Brain microvascular endothelial cell (primary cell): Measurements from ENCODE around the gene NKAPD1.
"Not testable (repeated sequence)": the region's sequence is repeated elsewhere in the genome, so short reads cannot be mapped to it uniquely, and the experiment has no call there.

Experiments
- DNase-seq: peaks from one replicate; pipeline ENCODE4 v3.0.0-alpha.2; 2020
- H3K27ac ChIP-seq: fragments of 250-450 bp; sonication (Bioruptor Pico); 2 replicates; pipeline ENCODE4 v1.5.1; 2020; ENCODE audit warnings: mild to moderate bottlenecking, moderate library complexity
- H3K27me3 ChIP-seq: fragments of 250-450 bp; sonication (Bioruptor Pico); replicated peaks from 2 replicates; pipeline ENCODE4 v1.5.1; 2020; ENCODE audit warnings: mild to moderate bottlenecking
- H3K36me3 ChIP-seq: fragments of 250-450 bp; sonication (Bioruptor Pico); replicated peaks from 2 replicates; pipeline ENCODE4 v1.5.1; 2020; ENCODE audit warnings: mild to moderate bottlenecking
- H3K4me3 ChIP-seq: 2 replicates; pipeline ENCODE4 v1.5.1; 2011; ENCODE audit warnings: low read depth, mild to moderate bottlenecking, control low read depth, low read length, moderate library complexity
- in situ Hi-C: cut with HindIII; loops from 2 replicates; pipeline ENCODE4 v1.10.0; 2017; ENCODE audit warnings: low sequenced_read_pairs, low pct_ligation_motif_present
- TF ChIP-seq, protein P1 (sequence below): IDR thresholded peaks from 2 replicates; pipeline ENCODE4 v1.5.1; 2011; ENCODE audit warnings: low read depth, mild to moderate bottlenecking, moderate library complexity, low read length, control low read depth, inconsistent platforms; ENCODE audit errors: missing control alignments

The NKAPD1 gene

DNA sequence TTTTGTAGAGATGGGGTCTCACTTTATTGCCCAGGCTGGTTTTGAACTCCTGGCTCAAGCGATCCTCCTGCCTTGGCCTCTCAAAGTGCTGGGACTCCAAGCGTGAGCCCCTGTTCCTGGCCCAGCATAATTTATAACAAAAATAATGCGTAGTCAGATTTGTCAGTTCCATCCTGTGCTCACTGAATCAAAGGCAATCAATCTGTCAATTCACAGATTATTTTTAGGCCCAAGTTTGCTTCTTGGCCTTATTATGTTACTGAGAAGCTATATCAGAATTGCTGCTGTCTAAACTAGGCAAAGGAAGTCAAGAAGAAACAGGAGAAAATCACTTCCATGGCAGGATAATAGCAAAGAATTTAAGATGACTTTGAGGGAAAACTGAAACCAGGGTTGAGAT is 40.2 kb upstream of the NKAPD1 start:
- no peaks in the 10 kb centered on the region for H3K27me3 ChIP-seq
- in situ Hi-C loops: no loop called here
- H3K36me3 ChIP-seq: peaks cover 31% of the 10 kb centered on the region
- no peak overlapping the region for H3K4me3 ChIP-seq
- DNase-seq: no peak
- no peak overlapping the region for H3K27ac ChIP-seq
- TF ChIP-seq, protein P1, sequence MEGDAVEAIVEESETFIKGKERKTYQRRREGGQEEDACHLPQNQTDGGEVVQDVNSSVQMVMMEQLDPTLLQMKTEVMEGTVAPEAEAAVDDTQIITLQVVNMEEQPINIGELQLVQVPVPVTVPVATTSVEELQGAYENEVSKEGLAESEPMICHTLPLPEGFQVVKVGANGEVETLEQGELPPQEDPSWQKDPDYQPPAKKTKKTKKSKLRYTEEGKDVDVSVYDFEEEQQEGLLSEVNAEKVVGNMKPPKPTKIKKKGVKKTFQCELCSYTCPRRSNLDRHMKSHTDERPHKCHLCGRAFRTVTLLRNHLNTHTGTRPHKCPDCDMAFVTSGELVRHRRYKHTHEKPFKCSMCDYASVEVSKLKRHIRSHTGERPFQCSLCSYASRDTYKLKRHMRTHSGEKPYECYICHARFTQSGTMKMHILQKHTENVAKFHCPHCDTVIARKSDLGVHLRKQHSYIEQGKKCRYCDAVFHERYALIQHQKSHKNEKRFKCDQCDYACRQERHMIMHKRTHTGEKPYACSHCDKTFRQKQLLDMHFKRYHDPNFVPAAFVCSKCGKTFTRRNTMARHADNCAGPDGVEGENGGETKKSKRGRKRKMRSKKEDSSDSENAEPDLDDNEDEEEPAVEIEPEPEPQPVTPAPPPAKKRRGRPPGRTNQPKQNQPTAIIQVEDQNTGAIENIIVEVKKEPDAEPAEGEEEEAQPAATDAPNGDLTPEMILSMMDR: no peak

DNA sequence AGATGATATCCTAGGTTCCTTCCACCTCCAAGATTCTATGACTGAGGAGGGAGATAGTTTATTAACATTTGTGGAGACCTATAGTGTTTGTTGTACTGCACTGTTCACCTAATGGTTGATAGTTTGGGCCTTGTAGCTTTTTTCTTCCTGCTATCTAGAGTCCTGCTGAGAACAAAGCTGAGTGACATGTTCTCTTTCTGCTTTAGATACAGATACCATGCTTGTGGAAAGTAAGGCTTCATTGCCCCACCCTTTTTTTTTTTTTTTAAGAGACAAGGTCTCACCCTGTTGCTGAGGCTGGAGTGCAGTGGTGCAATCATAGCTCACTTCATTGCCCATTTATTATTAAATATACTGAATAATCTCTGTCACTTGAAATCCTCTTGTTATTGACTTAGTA is 36.6 kb upstream of the NKAPD1 start:
- in situ Hi-C loops: no loop called here

DNA sequence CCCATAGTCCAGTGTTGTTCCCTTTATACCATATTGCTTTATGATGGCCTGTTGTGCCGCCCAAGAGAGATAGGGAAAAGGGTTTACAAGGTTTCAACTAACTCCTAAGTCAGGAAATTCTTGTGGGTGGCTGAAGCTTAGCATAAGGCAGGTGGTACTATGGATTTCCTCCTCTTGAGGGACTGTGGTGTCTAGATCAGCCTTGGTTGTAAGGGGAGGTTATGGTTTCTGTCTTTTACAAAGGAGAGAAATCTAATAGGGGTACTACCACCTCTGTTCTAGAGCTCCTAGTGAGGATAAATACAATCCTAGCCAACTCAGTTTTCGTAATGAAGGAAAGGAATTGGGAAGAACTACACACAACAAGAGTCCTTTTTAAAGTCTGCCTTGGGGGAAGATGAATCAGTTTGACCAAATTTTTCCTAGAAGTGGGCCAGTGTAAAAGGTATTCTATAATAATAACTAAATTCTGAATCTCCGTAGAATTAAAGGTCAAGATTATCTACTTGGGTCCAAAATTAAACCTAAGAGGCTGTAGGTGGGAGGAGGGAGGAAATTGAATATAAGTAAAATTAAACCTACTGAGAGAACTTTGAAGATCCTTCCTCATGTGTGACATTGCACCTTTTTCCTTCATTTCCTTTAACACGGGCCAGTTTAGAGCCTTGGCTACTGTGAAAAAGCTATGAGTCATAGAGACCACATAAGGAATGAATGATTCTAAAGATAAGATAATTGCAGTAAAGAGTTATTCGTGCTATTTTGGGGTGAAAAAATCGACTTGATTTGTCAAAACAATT is 31.7 kb upstream of the NKAPD1 start:
- Histone ChIP-seq H3K27ac (no peak overlapping the region), H3K4me3 (no peak overlapping the region), H3K27me3 (no peaks in the 10 kb centered on the region), H3K36me3 (peaks cover 20% of the 10 kb centered on the region)
- TF ChIP-seq, protein P1: no peak
- in situ Hi-C loops: no loop called here
- peak; percentile 32 for DNase-seq

More for the DNA sequence above, 36.6 kb upstream of the NKAPD1 start:
- H3K4me3 ChIP-seq: no peak overlapping the region
- H3K36me3 ChIP-seq: peaks cover 17% of the 10 kb centered on the region
- DNase-seq: no peak
- H3K27me3 ChIP-seq: no peaks in the 10 kb centered on the region
- TF ChIP-seq, protein P1: no peak
- no peak overlapping the region for H3K27ac ChIP-seq

DNA sequence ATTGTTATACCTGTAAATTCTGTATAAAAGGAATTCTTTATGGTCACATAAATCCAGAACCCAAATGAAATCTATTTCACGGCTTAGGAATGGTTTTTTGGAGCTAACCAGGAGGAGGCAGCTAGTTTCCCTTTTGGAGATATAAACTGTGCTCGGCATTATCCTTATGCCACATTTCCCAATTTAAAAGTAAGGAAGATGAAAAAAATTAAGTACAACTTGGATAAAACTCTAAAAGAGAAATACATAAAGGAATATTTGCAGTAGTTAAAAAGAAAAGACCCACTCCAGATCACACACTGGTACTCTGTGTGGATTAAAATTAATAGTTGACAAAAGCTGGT is 31.2 kb upstream of the NKAPD1 start:
- TF ChIP-seq, protein P1: no peak
- no peaks in the 10 kb centered on the region for H3K27me3 ChIP-seq
- in situ Hi-C loops: no loop called here
- no peak overlapping the region for H3K27ac ChIP-seq
- no peak overlapping the region for H3K4me3 ChIP-seq
- no peak for DNase-seq
- peaks cover 18% of the 10 kb centered on the region for H3K36me3 ChIP-seq

DNA sequence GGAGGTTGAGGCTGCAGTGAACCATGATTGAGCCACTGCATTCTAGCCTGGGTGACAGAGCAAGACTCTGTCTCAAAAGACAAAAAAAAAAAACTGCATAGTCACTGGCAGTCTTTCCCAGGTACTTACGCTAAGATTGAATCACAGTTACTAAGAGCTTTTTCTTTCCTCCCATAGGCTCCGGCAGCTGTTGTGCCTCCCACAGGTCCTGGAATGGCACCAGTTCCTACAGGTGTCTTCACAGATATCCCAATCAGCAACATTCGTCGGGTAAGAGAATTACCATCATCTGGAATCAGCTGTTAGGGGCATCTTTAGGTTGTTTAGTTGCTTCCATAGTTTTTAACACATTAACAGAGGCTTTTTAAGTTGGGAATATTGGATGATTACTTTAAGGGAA is 29.1 kb upstream of the NKAPD1 start:
- Histone ChIP-seq H3K4me3 (no peak overlapping the region), H3K36me3 (peaks cover 18% of the 10 kb centered on the region), H3K27me3 (no peaks in the 10 kb centered on the region), H3K27ac (no peak overlapping the region)
- in situ Hi-C loops: no loop called here
- no peak for DNase-seq
- TF ChIP-seq, protein P1: no peak

DNA sequence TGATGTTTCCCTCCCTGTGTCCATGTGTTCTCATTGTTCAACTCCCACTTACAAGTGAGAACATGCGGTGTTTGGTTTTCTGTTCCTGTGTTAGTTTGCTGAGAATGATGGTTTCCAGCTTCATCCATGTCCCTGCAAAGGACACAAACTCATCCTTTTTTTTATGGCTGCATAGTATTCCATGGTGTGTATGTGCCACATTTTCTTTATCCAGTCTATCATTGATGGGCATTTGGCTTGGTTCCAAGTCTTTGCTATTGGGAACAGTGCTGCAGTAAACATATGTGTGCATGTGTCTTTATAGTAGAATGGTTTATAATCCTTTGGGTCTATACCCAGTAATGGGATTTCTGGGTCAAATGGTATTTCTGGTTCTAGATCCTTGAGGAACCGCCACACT is 27.5 kb upstream of the NKAPD1 start:
- in situ Hi-C loops, H3K27me3 ChIP-seq, H3K27ac ChIP-seq, H3K4me3 ChIP-seq, DNase-seq: not testable (repeated sequence)
- peaks cover 22% of the 10 kb centered on the region for H3K36me3 ChIP-seq

DNA sequence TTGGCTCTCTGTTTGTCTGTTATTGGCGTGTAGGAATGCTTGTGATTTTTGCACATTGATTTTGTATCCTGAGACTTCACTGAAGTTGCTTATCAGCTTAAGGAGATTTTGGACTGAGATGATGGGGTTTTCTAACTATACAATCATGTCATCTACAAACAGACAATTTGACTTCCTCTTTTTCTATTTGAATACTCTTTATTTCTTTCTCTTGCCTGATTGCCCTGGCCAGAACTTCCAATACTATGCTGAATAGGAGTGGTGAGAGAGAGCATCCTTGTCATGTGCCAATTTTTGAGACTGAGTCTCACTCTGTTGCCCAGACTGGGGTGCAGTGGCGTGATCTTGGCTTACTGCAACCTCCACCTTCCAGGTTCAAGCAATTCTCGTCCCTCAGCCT is 25.8 kb upstream of the NKAPD1 start:
- H3K4me3 ChIP-seq, DNase-seq, in situ Hi-C loops, H3K27me3 ChIP-seq: not testable (repeated sequence)
- Histone ChIP-seq H3K36me3 (peaks cover 29% of the 10 kb centered on the region), H3K27ac (peak overlapping the region; percentile 17)
